GM13976 (cell line): ENCODE results near the gene WNK1.
A peak's percentile ranks its signal among the peaks of the same experiment; 100 is the strongest.

ENCODE experiments used
- DNase-seq: peaks from one replicate; pipeline ENCODE4 v3.0.0; 2012; ENCODE audit warnings: low spot score
- in situ Hi-C: fragments of 300-500 bp; cut with MboI; formaldehyde crosslinking; loops from one replicate; pipeline ENCODE4 v1.12.0; 2022; ENCODE audit warnings: low sequenced_read_pairs, mixed read lengths, inconsistent platforms; ENCODE audit not compliant: unreplicated experiment
- TF ChIP-seq, protein P1 (sequence below): IDR thresholded peaks from 2 replicates; pipeline ENCODE4 v1.5.1; 2012; ENCODE audit warnings: borderline replicate concordance, mild to moderate bottlenecking; ENCODE audit not compliant: insufficient read depth; ENCODE audit errors: extremely low read depth, missing control alignments, control extremely low read depth

WNK1 gene

DNA sequence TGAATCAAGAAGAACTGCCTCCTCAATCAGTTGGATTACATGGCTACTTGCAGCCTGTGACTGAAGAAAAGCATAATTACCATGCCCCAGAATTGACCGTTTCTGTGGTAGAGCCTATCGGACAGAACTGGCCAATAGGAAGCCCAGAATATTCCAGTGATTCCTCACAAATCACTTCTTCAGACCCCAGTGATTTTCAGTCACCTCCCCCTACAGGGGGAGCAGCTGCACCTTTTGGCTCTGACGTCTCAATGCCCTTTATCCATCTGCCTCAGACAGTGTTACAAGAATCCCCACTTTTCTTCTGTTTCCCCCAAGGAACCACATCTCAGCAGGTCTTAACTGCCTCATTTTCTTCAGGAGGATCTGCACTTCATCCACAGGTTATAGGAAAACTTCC is 116.3 kb downstream of the WNK1 start:
- DNase-seq, result no peak

DNA sequence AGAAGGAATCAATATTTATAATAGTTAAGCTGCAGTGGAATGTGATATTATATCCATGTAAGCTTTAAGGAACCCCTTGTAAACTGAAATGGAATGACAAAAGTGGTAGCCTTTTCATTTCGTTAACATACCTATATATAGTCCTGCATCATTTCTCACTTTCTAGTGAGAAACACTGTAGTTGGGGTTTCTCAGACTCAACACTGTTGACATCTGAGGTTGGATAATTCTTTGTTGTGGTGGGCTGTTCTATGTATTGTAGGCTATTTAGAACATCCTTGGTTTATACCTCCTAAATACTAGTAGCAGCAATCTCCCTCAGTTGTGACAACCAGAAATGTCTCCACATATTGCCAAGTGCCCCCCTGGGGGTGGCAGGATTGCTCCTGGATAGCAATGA is 118.0 kb downstream of the WNK1 start:
- DNase-seq, result peak; percentile 13
- TF ChIP-seq, protein P1, sequence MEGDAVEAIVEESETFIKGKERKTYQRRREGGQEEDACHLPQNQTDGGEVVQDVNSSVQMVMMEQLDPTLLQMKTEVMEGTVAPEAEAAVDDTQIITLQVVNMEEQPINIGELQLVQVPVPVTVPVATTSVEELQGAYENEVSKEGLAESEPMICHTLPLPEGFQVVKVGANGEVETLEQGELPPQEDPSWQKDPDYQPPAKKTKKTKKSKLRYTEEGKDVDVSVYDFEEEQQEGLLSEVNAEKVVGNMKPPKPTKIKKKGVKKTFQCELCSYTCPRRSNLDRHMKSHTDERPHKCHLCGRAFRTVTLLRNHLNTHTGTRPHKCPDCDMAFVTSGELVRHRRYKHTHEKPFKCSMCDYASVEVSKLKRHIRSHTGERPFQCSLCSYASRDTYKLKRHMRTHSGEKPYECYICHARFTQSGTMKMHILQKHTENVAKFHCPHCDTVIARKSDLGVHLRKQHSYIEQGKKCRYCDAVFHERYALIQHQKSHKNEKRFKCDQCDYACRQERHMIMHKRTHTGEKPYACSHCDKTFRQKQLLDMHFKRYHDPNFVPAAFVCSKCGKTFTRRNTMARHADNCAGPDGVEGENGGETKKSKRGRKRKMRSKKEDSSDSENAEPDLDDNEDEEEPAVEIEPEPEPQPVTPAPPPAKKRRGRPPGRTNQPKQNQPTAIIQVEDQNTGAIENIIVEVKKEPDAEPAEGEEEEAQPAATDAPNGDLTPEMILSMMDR, result no peak
- in situ Hi-C loops, result no loop called here

More for the DNA sequence above, 116.3 kb downstream of the WNK1 start:
- in situ Hi-C loops, result no loop called here
- TF ChIP-seq, protein P1, result no peak

DNA sequence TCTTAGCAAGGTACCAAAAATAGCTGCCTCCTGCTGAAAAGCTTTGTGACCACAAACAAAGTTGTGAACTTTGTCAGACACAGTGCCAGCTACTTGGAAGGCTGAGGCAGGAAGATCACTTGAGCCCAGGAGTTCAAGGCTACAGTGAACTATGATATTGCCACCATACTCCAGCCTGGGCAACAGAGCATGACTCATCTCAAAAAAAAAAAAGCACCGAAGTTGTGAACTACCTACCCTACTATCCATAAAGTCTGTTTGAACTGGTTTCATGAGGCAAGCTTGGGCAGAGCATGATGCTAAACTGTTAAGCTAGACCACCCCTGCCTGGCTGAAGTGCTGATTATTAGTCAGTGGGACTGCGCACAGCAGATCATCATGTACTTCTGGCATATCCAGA is 121.6 kb downstream of the WNK1 start:
- DNase-seq, result no peak
- in situ Hi-C loops, result no loop called here

DNA sequence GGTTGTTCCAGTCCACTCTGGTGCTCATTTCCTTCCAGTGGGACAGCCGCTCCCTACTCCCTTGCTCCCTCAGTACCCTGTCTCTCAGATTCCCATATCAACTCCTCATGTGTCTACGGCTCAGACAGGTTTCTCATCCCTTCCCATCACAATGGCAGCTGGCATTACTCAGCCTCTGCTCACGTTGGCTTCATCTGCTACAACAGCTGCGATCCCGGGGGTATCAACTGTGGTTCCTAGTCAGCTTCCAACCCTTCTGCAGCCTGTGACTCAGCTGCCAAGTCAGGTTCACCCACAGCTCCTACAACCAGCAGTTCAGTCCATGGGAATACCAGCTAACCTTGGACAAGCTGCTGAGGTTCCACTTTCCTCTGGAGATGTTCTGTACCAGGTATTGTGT is 127.3 kb downstream of the WNK1 start:
- TF ChIP-seq, protein P1, result no peak
- in situ Hi-C loops, result no loop called here
- no peak for DNase-seq

More for the DNA sequence above, 121.6 kb downstream of the WNK1 start:
- TF ChIP-seq, protein P1, result no peak

DNA sequence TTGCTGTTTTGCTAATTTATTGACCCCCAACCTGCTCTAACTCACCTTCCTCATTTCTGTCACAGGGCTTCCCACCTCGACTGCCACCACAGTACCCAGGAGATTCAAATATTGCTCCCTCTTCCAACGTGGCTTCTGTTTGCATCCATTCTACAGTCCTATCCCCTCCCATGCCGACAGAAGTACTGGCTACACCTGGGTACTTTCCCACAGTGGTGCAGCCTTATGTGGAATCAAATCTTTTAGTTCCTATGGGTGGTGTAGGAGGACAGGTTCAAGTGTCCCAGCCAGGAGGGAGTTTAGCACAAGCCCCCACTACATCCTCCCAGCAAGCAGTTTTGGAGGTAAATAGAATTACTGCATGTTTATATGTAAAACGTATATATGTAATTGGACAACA is 128.3 kb downstream of the WNK1 start:
- TF ChIP-seq, protein P1, result no peak
- no peak for DNase-seq
- in situ Hi-C loops, result no loop called here

DNA sequence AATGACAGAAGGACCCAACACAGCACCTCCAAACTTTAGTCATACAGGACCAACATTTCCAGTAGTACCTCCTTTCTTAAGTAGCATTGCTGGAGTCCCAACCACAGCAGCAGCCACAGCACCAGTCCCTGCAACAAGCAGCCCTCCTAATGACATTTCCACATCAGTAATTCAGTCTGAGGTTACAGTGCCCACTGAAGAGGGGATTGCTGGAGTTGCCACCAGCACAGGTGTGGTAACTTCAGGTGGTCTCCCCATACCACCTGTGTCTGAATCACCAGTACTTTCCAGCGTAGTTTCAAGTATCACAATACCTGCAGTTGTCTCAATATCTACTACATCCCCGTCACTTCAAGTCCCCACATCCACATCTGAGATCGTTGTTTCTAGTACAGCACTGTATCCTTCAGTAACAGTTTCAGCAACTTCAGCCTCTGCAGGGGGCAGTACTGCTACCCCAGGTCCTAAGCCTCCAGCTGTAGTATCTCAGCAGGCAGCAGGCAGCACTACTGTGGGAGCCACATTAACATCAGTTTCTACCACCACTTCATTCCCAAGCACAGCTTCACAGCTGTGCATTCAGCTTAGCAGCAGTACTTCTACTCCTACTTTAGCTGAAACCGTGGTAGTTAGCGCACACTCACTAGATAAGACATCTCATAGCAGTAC is 132.5 kb downstream of the WNK1 start:
- in situ Hi-C loops, result no loop called here
- TF ChIP-seq, protein P1, result no peak
- no peak for DNase-seq
